DMS53 treated with DMSO at 0.1 percent for 48 hours (cell line): ENCODE measurements around the gene ZNF57.
"Not testable (repeated sequence)": the region's sequence is repeated elsewhere in the genome, so short reads cannot be mapped to it uniquely, and the experiment has no call there.

ENCODE experiments used
- DNase-seq: peaks from one replicate; lab custom pipeline; 2025; ENCODE audit not compliant: unreplicated experiment; lab: John Stamatoyannopoulos, UW

The ZNF57 gene

DNA sequence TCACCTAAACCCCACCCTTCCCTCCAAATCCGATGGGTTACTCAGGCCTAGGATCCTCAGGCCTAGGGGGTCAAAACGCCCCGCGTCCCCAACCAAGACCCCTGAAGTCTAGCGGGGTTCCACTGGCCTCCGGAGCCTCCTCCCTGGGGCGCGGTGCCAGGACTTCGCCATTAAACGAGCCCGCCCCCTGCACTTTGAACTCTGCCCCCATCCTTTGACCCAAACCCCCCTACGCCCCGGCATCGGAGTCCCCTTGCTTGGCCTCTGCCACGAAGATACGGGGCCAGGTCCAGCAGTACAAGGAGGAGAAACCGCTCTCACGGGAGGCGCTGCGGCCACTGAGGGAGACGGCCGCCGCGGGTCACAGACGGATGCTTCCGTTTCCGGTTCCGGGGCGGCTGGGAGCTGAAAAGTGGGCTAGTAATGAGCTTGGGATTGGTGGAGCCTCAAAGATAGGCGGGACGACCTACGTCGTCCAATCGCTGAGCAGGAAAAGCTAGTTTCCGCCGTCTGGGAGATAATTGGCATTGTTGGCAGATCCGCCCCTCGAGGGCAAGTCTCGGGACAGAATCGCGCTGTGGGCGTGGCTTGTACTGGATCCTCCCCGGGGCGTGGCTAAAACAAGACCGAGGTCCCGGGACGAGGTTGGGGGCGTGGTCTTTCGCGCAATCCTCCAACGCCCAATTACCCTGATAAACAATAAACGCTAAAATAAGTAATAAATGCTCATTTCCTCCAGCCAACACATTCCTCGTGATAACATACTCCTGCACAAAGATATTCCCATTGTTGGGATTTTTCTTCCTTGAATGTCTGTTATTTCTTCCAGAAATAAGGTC lies 49.8 kb downstream of the ZNF57 start:
- peak; percentile 95 for DNase-seq

DNA sequence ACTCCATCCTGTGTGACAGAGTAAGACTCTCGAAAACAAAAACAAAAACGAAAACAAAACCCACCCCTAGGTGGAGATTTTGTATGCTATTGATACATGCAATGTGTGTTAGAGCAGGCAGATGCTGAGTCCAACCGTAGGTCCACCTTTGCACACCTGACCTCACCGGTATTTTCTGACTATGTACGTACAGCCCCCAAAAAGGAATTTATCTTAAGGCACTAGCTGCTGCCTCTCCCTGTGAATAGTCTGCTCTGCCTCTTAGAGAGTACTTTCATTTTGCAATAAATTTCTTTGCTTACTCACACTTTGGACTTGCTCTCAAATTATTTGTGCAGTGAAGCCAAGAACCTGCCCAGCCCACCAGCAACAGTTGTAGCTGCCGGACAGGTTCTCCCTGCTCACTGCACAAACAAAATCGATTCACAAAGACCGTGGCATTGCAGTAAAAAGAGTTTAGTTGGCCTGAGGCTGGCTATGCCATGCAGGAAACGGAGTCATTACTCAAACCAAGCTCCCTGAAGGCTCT lies 52.3 kb downstream of the ZNF57 start:
- DNase-seq: peak; percentile 27

DNA sequence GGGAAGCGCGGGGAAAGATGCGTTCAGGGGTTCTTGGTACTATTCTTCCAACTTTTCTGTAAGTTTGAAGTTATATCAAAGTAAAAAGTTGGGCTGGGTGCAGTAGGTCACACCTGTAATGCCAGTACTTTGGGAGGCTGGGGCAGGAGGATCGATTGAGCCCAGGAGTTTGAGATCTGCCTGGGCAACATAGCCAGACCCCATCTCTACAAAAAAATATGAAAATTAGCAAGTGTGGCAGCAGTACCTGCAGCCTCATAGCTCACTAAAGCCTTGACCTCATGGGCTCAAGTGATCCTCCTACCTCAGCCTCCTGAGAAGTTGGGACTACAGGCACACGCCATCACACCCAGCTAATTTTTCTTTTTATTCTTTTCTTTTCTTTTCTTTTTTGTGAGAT lies 56.4 kb downstream of the ZNF57 start:
- no peak for DNase-seq

DNA sequence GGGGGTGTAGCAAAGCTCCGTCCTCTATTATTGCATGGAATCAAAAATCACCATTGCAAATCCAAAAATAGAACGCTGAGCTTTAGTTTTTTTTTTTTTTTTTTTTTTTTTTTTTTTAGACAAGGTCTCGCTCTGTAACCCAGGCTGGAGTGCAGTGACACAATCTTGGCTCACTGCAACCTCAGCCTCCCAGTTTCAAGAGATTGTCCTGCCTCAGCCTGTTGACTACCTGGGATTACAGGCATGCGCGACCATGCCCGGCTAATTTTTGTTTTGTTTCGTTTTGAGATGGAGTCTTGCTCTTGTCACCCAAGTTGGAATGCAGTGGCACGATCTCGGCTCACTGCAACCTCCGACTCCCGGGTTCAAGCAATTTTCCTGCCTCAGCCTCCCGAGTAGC lies 59.4 kb downstream of the ZNF57 start:
- DNase-seq: no peak

DNA sequence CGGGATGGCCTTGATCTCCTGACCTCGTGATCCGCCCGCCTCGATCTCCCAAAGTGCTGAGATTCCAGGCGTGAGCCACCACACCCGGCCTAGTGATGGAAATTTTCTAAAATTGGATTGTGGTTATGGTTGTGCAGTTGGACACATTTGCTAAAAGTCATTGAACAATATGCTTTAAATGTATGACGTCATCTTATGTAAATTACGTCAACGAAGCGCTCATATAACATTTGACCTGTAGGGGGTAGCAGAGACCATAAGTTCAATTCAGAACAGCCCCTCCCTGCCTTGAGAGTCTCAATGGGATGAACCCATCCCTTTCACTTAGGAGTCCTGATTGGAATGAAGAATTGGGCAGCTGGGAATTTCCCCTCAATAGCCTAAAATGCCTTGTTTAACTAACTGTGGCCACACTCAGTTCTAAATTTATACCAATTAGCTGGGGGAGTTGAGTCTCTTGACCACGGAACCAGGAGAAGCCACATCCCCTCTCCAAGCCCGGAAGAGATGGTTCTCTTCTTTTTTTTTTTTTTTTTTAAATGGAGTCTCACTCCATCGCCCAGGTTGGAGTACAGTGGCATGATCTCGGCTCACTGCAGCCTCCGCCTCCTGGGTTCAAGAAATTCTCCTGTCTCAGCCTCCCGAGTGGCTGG lies 61.4 kb downstream of the ZNF57 start:
- DNase-seq: peak; percentile 32

DNA sequence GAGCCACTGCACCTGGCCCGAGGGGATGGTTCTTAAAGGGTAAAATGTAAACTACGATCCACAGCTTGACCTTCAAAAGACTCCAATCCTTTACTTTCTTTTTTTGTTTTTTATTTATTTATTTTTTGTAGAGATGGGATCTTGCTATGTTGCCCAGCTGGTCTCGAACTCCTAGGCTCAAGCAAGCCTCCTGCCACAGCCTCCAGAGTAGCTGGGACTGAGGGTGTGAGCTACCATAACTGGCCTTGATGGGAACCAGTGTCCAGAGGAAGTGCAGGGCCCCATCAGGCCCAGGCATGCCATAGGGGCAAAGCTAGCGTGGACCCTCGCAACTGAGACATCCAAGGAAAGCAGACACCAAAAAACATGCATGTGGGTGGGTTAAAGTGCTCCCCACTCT lies 62.4 kb downstream of the ZNF57 start:
- DNase-seq: no peak

DNA sequence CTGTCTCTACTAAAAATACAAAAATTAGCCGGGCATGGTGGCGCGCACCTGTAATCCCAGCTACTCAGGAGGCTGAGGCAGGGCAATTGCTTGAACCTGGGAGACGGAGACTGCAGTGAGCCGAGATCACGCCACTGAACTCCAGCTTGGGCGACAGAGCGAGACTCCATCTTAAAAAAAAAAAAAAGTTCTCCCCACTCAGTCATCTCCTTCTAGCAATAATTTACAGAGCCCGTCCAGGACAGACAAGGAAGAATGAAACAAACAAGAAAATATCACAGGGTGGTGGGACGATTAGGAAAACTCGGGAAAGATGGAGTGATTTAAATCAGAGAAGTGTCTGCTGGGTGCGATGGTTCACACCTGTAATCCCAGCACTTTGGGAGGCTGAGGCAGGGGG lies 62.9 kb downstream of the ZNF57 start:
- DNase-seq: not testable (repeated sequence)

DNA sequence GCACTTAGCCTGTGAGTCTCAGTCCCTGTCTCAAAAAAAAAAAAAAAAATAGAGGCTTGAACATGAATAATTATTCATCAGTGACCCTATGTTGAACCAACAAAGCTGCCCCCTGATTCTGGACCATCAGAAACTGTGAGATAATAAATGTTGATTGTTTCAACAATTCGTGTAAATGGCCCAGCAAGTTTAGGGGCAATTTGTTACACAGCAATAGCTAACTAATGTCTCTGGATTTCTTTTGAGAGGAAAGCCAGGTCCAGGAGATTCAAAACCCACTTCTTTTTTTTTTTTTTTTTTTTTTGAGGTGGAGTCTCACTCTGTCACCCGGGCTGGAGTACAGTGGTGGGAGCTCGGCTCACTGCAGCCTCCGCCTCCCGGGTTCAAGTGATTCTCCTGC lies 64.1 kb downstream of the ZNF57 start:
- no peak for DNase-seq

DNA sequence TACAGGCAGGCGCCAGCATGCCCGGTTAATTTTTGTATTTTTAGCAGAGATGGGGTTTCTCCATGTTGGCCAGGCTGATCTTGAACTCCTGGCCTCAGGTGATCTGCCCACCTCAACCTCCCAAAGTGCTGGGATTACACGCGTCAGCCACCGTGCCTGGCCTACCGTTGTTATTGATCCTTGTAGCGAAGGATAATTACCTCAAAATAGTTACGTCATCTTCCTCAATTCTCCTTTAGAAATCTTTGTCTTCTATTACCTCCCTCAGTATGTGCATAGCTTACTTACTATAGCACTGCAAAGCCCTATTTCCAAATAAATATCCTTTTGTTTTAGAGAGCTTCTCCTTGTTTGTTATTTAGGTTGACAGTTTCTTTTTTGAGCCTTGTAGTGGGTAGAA lies 67.2 kb downstream of the ZNF57 start:
- no peak for DNase-seq
